Uterus (tissue), 4 donors: ENCODE data around the gene DNAH10. TPM values are rescaled to one million over a fixed set of nuclear protein-coding genes. Genes with fewer than 3 reads are reported as not detected.

Source experiments
- DNase-seq, 2 donors: peaks; one replicate each; pipeline ENCODE4 v3.0.0-alpha.2; 2019 to 2020
- H3K27ac ChIP-seq, 2 donors: fragments of 200-600 bp; sonication (generic); 1 replicate in 1 of 2; 2 replicates in 1 of 2; pipeline ENCODE4 v1.5.1; 2016 to 2018
- H3K27me3 ChIP-seq, 2 donors: fragments of 200-600 bp; sonication (generic); one replicate each; pipeline ENCODE4 v1.5.1; 2018 to 2019; ENCODE audit warnings: control low read depth in 1 of 2
- H3K36me3 ChIP-seq, 2 donors: fragments of 200-600 bp; sonication (generic); one replicate each; pipeline ENCODE4 v1.5.1; 2019; ENCODE audit warnings: control low read depth in 1 of 2
- H3K4me1 ChIP-seq, 2 donors: fragments of 200-600 bp; sonication (generic); one replicate each; pipeline ENCODE4 v1.5.1; 2018 to 2019; ENCODE audit warnings: control low read depth in 1 of 2
- H3K4me3 ChIP-seq, 2 donors: fragments of 200-600 bp; sonication (generic); 1 replicate in 1 of 2; 2 replicates in 1 of 2; pipeline ENCODE4 v1.5.1; 2018 to 2019; ENCODE audit warnings: mild to moderate bottlenecking in 1 of 2
- H3K9me3 ChIP-seq, 2 donors: fragments of 200-600 bp; sonication (generic); one replicate each; pipeline ENCODE4 v1.5.1; 2019; ENCODE audit warnings: control low read depth in 1 of 2
- POLR2A ChIP-seq, 2 donors: fragments of 450-650 bp; IDR thresholded peaks; one replicate each; pipeline ENCODE4 v1.6.1; 2016; ENCODE audit warnings: antibody characterized with exemption in 2 of 2, mild to moderate bottlenecking in 1 of 2, moderate library complexity in 1 of 2
- intact Hi-C: fragments of 100-400 bp; cut with DNase I; formaldehyde crosslinking; loops from one replicate; pipeline ENCODE4 v1.15.1; 2023; ENCODE audit warnings: low total_unique reads
- total RNA-seq, 4 donors: library from RNA; depleted of rRNA in 3 of 4; stranded (reverse); fragments of >200 nt in 3 of 4; gene quantifications; one replicate each; pipeline versions ENCODE4 v1.1.0 to v1.2.4, GENCODE V29; 2014 to 2023
- TF ChIP-seq, protein P1 (sequence below), 4 experiments: fragments of 200-600 bp in 2 of 4; fragments of 450-650 bp in 2 of 4; sonication (generic) in 2 of 4; IDR thresholded peaks; one replicate each; pipeline ENCODE4 v1.5.1; 2016 to 2019; ENCODE audit warnings: antibody characterized with exemption in 4 of 4, mild to moderate bottlenecking in 2 of 4, moderate library complexity in 1 of 4
- donor health status: DM: yes; HTN: yes; CAD: no.

DNAH10 gene
- total RNA-seq, 4 donors from 2014 or later: under 0.01 to 3.9 (median 1.1) TPM

DNA sequence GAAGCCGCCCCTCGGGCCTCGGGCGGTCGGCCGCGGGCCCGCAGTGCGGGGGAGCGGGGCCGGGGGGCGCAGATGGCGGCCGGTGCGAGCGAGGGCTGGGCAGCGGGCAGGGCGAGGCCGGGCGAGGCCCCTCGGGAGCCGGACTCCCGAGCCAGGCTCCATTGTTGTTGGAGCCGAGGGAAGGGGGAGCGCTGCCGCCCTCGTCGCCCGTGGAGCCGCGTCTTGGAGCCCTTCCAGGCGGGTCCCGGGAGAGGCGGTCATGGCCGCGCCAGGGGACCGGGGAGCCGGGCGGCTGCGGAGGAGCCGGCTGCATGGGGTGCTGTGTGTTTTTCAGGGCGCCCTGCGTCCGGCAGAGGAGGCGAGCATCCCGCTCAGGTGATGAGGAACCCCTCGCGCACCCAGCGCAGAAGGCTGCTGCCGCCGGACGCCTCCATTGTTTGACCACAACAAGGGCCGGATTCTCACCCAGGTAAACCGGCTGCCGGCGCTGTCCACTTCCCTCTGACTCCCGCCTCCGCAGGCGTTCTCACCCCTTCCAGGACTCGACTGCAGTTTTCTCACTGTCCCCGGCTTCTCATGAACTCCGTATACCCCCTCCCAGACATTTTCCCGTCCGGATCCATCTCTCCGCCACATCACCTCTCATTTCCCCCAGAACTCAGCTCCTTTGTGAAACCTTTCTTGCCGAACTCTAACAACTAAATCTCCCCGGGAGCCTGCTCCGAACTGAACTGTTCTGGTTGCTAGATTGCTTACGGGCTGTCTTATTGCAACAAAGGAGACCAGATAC is 211.6 kb downstream of the DNAH10 start:
- Histone ChIP-seq H3K4me3 (peak overlapping the region; percentile 75 to 97), H3K4me1 (peaks cover 0 to 10% of the 10 kb centered on the region in 2 donors), H3K27me3 (no peaks in the 10 kb centered on the region), H3K27ac (peak overlapping the region; percentile 94 to 99), H3K9me3 (no peaks in the 10 kb centered on the region), H3K36me3 (no peaks in the 10 kb centered on the region)
- peak; percentile 27 to 55 for DNase-seq
- intact Hi-C loops: no loop called here
- no peak for TF ChIP-seq POLR2A (IDR thresholded peaks at IDR 0.05)
- TF ChIP-seq, protein P1, sequence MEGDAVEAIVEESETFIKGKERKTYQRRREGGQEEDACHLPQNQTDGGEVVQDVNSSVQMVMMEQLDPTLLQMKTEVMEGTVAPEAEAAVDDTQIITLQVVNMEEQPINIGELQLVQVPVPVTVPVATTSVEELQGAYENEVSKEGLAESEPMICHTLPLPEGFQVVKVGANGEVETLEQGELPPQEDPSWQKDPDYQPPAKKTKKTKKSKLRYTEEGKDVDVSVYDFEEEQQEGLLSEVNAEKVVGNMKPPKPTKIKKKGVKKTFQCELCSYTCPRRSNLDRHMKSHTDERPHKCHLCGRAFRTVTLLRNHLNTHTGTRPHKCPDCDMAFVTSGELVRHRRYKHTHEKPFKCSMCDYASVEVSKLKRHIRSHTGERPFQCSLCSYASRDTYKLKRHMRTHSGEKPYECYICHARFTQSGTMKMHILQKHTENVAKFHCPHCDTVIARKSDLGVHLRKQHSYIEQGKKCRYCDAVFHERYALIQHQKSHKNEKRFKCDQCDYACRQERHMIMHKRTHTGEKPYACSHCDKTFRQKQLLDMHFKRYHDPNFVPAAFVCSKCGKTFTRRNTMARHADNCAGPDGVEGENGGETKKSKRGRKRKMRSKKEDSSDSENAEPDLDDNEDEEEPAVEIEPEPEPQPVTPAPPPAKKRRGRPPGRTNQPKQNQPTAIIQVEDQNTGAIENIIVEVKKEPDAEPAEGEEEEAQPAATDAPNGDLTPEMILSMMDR (IDR thresholded peaks at IDR 0.05): no peak

DNA sequence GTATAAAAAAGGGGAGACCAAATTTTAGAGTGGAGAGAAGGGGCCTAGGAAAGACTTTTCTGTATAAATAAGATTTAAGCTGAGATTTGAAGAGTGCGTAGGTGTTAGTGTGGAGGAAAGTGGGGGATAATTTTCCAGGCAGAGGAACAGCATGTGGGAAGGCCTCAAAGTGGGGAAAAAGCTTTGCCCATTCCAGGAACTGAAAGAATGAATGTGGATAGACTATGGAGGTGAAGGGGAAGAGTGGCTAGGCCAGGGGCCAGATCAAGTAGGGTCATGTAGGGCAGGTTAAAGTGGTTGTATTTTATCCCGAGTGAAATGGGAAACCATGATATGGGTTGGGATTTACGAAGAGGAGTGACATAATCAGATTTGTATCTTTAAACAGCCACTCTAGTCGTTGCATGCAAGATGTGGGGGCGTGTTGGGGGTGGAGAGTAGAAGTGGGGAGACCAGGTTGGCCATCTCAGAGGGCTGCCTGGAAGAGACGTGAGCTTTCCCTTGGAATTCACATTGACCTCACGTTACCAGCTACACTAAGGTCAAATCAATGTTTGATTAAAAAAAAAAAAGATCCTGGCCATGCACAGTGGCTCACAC is 214.2 kb downstream of the DNAH10 start:
- intact Hi-C loops: no loop called here
- no peak for TF ChIP-seq POLR2A (IDR thresholded peaks at IDR 0.05)
- TF ChIP-seq, protein P1 (IDR thresholded peaks at IDR 0.05): no peak

DNA sequence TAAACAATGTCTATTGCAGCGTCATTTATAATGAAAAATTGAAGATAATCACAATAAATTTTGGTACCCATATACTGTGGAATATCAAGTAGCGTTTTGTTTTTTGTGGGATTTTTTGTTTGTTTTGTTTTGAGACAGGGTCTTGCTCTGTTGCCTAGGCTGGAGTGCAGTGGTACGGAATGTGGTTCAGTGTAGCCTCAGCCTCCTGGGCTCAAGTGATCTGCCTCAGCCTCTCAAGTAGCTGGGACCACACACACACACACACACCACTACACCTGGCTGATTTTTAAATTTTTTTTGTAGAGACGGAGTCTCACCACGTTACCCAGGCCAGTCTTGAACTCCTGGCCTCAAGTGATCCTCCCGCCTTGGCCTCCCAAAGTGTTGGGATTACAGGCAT is 217.5 kb downstream of the DNAH10 start:
- H3K27ac ChIP-seq: no peak overlapping the region
- no peak for DNase-seq
- no peaks in the 10 kb centered on the region for H3K27me3 ChIP-seq
- H3K9me3 ChIP-seq: no peaks in the 10 kb centered on the region
- H3K4me3 ChIP-seq: no peak overlapping the region
- intact Hi-C loops: no loop called here
- H3K36me3 ChIP-seq: no peaks in the 10 kb centered on the region
- H3K4me1 ChIP-seq: peaks cover 0 to 2% of the 10 kb centered on the region in 2 donors
- TF ChIP-seq, protein P1 (IDR thresholded peaks at IDR 0.05): no peak
- no peak for TF ChIP-seq POLR2A (IDR thresholded peaks at IDR 0.05)

More for the DNA sequence above, 214.2 kb downstream of the DNAH10 start:
- peaks cover 0 to 10% of the 10 kb centered on the region in 2 donors for H3K4me1 ChIP-seq
- no peaks in the 10 kb centered on the region for H3K36me3 ChIP-seq
- H3K9me3 ChIP-seq: no peaks in the 10 kb centered on the region
- no peak overlapping the region for H3K27ac ChIP-seq
- H3K27me3 ChIP-seq: no peaks in the 10 kb centered on the region
- no peak for DNase-seq
- no peak overlapping the region for H3K4me3 ChIP-seq

DNA sequence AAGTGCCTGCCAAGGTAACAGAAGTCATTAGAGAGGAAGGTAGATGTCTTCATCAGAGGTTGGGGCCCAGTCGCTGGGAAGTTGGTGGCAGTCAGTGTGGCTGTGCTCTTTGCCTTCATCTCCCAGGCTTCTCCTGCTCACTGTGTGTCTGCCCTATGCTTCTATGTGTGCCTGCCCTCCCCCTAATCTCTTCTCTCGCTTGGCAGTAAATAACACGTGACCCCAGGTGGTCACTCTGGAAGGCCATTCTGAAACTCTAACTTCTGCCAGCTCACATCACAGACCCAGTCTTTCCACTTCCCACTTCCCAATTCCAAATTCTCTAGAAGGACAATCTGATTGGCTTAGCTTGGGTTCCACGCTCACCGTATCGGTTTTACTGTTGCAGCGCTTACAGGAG is 220.2 kb downstream of the DNAH10 start:
- H3K27ac ChIP-seq: no peak overlapping the region
- DNase-seq: no peak
- H3K36me3 ChIP-seq: no peaks in the 10 kb centered on the region
- no peak overlapping the region for H3K4me3 ChIP-seq
- no peaks in the 10 kb centered on the region for H3K4me1 ChIP-seq
- TF ChIP-seq, protein P1 (IDR thresholded peaks at IDR 0.05): no peak
- TF ChIP-seq POLR2A (IDR thresholded peaks at IDR 0.05): no peak
- no peaks in the 10 kb centered on the region for H3K9me3 ChIP-seq
- intact Hi-C loops: loop anchor here (5.0 kb wide), 1 partner anchor 80 kb away; no protein-coding TSS in a partner anchor
- H3K27me3 ChIP-seq: no peaks in the 10 kb centered on the region
